ENCODE data around the gene EEF1AKMT2.

DNA sequence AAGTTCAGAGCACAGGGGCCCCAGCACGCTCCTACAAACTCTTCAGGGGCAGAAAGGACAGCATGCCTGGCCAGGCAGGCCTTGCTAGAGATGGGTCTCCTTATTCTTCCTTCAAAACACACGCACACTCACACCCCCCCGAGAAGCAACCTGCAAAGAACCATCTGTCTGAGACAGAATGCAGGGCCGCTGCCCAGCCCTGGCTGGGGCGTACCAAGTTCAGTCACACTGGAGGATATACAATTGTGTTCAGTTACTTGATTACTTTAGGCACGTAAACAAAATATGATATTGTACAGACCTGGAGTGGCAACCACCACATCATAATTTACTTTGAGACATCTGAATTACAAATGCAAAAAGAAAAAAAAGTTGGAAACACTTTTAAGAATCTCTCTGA lies 53.2 kb downstream of the EEF1AKMT2 start:
- TF ChIP-seq EP300 (IDR thresholded peaks at IDR 0.05) (no peak), POLR2A (IDR thresholded peaks at IDR 0.05) (no peak)
- TF ChIP-seq, protein P1, sequence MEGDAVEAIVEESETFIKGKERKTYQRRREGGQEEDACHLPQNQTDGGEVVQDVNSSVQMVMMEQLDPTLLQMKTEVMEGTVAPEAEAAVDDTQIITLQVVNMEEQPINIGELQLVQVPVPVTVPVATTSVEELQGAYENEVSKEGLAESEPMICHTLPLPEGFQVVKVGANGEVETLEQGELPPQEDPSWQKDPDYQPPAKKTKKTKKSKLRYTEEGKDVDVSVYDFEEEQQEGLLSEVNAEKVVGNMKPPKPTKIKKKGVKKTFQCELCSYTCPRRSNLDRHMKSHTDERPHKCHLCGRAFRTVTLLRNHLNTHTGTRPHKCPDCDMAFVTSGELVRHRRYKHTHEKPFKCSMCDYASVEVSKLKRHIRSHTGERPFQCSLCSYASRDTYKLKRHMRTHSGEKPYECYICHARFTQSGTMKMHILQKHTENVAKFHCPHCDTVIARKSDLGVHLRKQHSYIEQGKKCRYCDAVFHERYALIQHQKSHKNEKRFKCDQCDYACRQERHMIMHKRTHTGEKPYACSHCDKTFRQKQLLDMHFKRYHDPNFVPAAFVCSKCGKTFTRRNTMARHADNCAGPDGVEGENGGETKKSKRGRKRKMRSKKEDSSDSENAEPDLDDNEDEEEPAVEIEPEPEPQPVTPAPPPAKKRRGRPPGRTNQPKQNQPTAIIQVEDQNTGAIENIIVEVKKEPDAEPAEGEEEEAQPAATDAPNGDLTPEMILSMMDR (IDR thresholded peaks at IDR 0.05) = no peak
